ENCODE data around the gene PMVK. TPM values are rescaled to one million over a fixed set of nuclear protein-coding genes. Genes with fewer than 3 reads are reported as not detected.

The PMVK gene
- total RNA-seq, 1 donor from 2014 or later: 26.7 TPM

GRCh38 chr1:154883919-154884868 is 52.3 kb downstream of the PMVK start:
- peak overlapping the region; percentile 97 for H3K27ac Mint-ChIP-seq (ENCODE audit: unreplicated experiment)
- peaks cover 5% of the 10 kb centered on the region for H3K27me3 Mint-ChIP-seq (ENCODE audit: unreplicated experiment)
- DNase-seq (ENCODE audit: low spot score): no peak

GRCh38 chr1:154881820-154882535 is 54.5 kb downstream of the PMVK start:
- Mint-ChIP-seq H3K36me3 (ENCODE audit: low read depth, unreplicated experiment) (peaks cover 9% of the 10 kb centered on the region), H3K4me3 (ENCODE audit: unreplicated experiment) (no peak overlapping the region), H3K27ac (ENCODE audit: unreplicated experiment) (no peak overlapping the region), H3K27me3 (ENCODE audit: unreplicated experiment) (peaks cover 1% of the 10 kb centered on the region), H3K4me1 (ENCODE audit: unreplicated experiment) (peaks cover 34% of the 10 kb centered on the region), H3K9me3 (ENCODE audit: unreplicated experiment) (no peaks in the 10 kb centered on the region)
- TF ChIP-seq, protein P1, sequence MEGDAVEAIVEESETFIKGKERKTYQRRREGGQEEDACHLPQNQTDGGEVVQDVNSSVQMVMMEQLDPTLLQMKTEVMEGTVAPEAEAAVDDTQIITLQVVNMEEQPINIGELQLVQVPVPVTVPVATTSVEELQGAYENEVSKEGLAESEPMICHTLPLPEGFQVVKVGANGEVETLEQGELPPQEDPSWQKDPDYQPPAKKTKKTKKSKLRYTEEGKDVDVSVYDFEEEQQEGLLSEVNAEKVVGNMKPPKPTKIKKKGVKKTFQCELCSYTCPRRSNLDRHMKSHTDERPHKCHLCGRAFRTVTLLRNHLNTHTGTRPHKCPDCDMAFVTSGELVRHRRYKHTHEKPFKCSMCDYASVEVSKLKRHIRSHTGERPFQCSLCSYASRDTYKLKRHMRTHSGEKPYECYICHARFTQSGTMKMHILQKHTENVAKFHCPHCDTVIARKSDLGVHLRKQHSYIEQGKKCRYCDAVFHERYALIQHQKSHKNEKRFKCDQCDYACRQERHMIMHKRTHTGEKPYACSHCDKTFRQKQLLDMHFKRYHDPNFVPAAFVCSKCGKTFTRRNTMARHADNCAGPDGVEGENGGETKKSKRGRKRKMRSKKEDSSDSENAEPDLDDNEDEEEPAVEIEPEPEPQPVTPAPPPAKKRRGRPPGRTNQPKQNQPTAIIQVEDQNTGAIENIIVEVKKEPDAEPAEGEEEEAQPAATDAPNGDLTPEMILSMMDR (IDR thresholded peaks at IDR 0.05; ENCODE audit: unreplicated experiment): no peak
- no peak for DNase-seq (ENCODE audit: low spot score)

More at GRCh38 chr1:154883919-154884868, 52.3 kb downstream of the PMVK start:
- peaks cover 9% of the 10 kb centered on the region for H3K36me3 Mint-ChIP-seq (ENCODE audit: low read depth, unreplicated experiment)
- H3K9me3 Mint-ChIP-seq (ENCODE audit: unreplicated experiment): no peaks in the 10 kb centered on the region
- H3K4me1 Mint-ChIP-seq (ENCODE audit: unreplicated experiment): peaks cover 43% of the 10 kb centered on the region
- H3K4me3 Mint-ChIP-seq (ENCODE audit: unreplicated experiment): peak overlapping the region; percentile 33
- TF ChIP-seq, protein P1 (IDR thresholded peaks at IDR 0.05; ENCODE audit: unreplicated experiment): no peak

DNA sequence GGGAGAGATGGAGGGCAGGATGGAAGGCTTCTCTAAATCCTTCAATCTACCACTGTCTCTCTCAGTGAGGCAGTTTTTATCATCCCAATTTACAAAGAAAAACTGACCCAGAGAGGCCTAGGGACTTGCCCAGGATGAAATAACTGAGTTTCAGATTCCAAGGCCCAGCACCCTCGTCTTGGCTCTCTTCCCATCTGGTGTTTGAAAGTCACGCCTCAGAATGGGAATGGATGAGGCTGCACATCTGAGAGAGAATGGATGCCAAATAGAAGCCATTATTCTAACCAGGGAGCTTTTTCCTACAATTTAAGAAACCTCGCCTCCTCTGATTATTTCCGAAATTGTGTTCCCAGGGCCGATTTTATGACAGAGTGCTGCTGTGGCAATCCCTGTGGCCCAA is 55.8 kb downstream of the PMVK start:
- TF ChIP-seq, protein P1 (IDR thresholded peaks at IDR 0.05; ENCODE audit: unreplicated experiment): no peak
- no peak overlapping the region for H3K27ac Mint-ChIP-seq (ENCODE audit: unreplicated experiment)
- DNase-seq (ENCODE audit: low spot score): no peak
- peaks cover 4% of the 10 kb centered on the region for H3K36me3 Mint-ChIP-seq (ENCODE audit: low read depth, unreplicated experiment)
- H3K27me3 Mint-ChIP-seq (ENCODE audit: unreplicated experiment): peaks cover 1% of the 10 kb centered on the region
- no peak overlapping the region for H3K4me3 Mint-ChIP-seq (ENCODE audit: unreplicated experiment)
- peaks cover 21% of the 10 kb centered on the region for H3K4me1 Mint-ChIP-seq (ENCODE audit: unreplicated experiment)
- H3K9me3 Mint-ChIP-seq (ENCODE audit: unreplicated experiment): no peaks in the 10 kb centered on the region

GRCh38 chr1:154879038-154879421 is 57.5 kb downstream of the PMVK start:
- TF ChIP-seq, protein P1 (IDR thresholded peaks at IDR 0.05; ENCODE audit: unreplicated experiment): no peak
- no peak for DNase-seq (ENCODE audit: low spot score)
- peaks cover 4% of the 10 kb centered on the region for H3K36me3 Mint-ChIP-seq (ENCODE audit: low read depth, unreplicated experiment)
- no peak overlapping the region for H3K27ac Mint-ChIP-seq (ENCODE audit: unreplicated experiment)
- H3K27me3 Mint-ChIP-seq (ENCODE audit: unreplicated experiment): peaks cover 6% of the 10 kb centered on the region
- no peak overlapping the region for H3K4me3 Mint-ChIP-seq (ENCODE audit: unreplicated experiment)
- no peaks in the 10 kb centered on the region for H3K9me3 Mint-ChIP-seq (ENCODE audit: unreplicated experiment)
- peaks cover 4% of the 10 kb centered on the region for H3K4me1 Mint-ChIP-seq (ENCODE audit: unreplicated experiment)

Data from endothelial cell (in vitro differentiated cells).